ENCODE results near the gene GPR87. TPM values are rescaled to one million over a fixed set of nuclear protein-coding genes. Genes with fewer than 3 reads are reported as not detected.

Gene GPR87, protein sequence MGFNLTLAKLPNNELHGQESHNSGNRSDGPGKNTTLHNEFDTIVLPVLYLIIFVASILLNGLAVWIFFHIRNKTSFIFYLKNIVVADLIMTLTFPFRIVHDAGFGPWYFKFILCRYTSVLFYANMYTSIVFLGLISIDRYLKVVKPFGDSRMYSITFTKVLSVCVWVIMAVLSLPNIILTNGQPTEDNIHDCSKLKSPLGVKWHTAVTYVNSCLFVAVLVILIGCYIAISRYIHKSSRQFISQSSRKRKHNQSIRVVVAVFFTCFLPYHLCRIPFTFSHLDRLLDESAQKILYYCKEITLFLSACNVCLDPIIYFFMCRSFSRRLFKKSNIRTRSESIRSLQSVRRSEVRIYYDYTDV
- total RNA-seq, result 69.9 and 74.1 TPM in 2 replicates

DNA sequence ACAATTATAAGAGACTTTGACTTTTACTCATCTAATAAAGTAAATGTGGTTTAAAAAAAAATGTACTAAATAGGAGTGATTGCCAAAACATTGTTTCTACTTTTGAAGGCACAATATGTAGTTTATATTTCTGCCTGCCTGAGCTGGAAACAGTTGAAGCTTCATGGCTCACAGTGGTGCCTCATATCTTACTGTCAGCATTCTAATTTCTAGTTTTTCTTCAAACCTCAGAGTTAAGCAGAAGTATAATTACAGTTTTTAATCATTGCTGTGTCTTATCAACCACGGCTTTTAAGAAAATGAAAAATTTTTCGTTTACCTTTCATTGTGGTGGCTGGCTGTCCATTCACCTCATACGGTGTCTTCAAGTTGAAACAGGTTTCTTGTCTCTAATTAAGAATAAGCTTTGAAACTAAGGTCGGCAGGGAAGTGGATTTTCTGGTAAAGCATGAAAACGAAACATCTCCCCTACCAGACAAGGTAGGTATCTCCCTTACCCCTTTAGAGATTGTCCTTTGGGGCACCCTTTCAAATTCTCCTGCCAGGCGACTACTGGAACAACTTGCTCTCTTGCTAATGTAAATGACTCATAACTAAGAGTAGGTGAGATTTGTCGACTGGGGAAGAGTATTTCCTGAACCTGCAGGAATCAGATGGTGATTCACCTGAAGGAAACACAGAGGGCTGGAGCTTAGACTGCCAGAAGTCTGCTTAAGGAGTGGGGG, at the start of gene GPR87:
Gene GPR87, minus strand, starts transcription at position 554 of the 725 bp plus-strand sequence. CDS start 16,720 bp downstream, outside the sequence.

DNA sequence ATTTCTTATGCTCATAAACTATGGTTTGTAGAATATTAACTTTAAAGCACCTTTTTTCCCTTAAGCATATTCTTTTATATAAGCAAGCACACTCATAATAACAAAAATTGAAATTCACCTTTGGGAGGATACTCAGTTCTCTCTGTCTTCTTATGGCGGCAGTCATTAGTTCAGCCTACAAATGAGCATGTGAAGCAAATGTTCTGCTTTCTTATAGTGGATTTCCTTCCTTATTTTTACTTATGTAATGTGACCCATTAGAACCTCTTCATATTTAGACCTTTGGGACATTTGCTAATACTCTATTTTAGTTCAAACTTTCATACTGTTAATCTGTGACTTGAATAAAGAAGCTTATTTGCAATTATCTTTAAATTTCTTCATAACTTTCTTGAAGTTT, 12.7 kb upstream of the GPR87 start, which contains the start of gene P2RY13:
Gene P2RY13, minus strand, starts transcription at position 187 of the 400 bp plus-strand sequence. Its CDS starts 21 bp downstream, at position 166.

GRCh38 chr3:151278230-151278629, 38.4 kb downstream of the GPR87 start, which contains the start of gene P2RY14:
TSS of gene P2RY14 (minus strand) at chr3:151278542. CDS start at chr3:151214316, 64,226 bp downstream.

Other genes with a start within 250 kb of the GPR87 start
- gene MED12L, start 231.2 kb downstream of the GPR87 start, total RNA-seq, result 0.05 and 0.07 TPM in 2 replicates
- not detected in 2 replicates for gene GPR171, start 113.6 kb downstream of the GPR87 start, total RNA-seq
- 0.07 TPM in 1 of 2 replicates, not detected in the other for gene P2RY14, start 38.3 kb downstream of the GPR87 start, total RNA-seq
- gene P2RY13, start 12.7 kb upstream of the GPR87 start, total RNA-seq, result not detected in 2 replicates
- gene P2RY12, start 67.9 kb upstream of the GPR87 start, total RNA-seq, result not detected in 2 replicates
- under 0.01 and 0.07 TPM in 2 replicates for gene IGSF10, start 144.2 kb upstream of the GPR87 start, total RNA-seq

Data from airway epithelial cell (primary cell).